Measurements from ENCODE around the gene ZCWPW1.

Gene ZCWPW1

GRCh38 chr7:100396421-100396982 lies 32.0 kb downstream of the ZCWPW1 start:
- H3K27me3 ChIP-seq (replicated peaks), result peaks cover 2% of the 10 kb centered on the region
- no peak overlapping the region for H3K27ac ChIP-seq
- no peak for TF ChIP-seq CTCF (IDR thresholded peaks at IDR 0.05; ENCODE audit: low read depth, low read length, missing control alignments)
- DNase-seq, result no peak
- no peak overlapping the region for H3K4me3 ChIP-seq (ENCODE audit: low read depth, low read length)
- in situ Hi-C loops (cut with HindIII; ENCODE audit: low pct_ligation_motif_present, low sequenced_read_pairs), result no loop called here
- no peaks in the 10 kb centered on the region for H3K36me3 ChIP-seq (replicated peaks)

GRCh38 chr7:100394077-100394476 lies 34.4 kb downstream of the ZCWPW1 start:
- no peak for TF ChIP-seq CTCF (IDR thresholded peaks at IDR 0.05; ENCODE audit: low read depth, low read length, missing control alignments)
- in situ Hi-C loops (cut with HindIII; ENCODE audit: low pct_ligation_motif_present, low sequenced_read_pairs), result no loop called here
- H3K27me3 ChIP-seq (replicated peaks), result peaks cover 7% of the 10 kb centered on the region

DNA sequence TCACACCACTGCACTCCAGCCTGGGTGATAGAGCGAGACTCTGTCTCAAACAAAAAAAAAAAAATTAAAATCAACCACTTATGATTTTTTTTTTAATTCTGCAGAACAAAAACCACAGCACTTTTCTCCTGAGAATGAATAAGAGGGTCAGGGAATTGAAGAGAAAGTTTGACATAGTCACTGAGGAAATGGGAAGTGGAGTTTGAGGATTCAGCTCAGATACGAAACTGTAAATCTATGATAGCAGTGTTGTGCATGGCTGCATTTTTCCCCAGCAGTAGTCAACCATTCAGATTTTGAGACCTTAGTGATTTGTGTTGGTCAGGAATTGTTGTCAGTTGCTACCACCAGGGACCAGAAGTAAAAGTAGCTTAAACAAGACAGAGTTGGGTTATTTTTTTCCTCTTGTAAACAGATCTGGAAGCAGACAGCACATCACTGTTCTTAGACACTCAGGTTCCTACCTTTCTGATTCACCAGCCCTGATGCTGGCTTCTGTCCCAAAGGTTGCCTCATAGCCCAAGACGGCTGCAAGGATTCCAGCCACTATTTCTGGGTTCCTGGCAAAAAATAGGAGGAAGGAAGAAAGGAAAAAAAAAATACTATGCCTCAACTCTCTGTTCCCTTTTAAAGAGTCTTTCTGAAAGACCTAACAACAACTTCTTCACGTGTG lies 35.1 kb downstream of the ZCWPW1 start:
- no peak for DNase-seq
- no peaks in the 10 kb centered on the region for H3K36me3 ChIP-seq (replicated peaks)
- H3K27me3 ChIP-seq (replicated peaks), result peaks cover 7% of the 10 kb centered on the region
- in situ Hi-C loops (cut with HindIII; ENCODE audit: low pct_ligation_motif_present, low sequenced_read_pairs), result no loop called here
- no peak overlapping the region for H3K27ac ChIP-seq
- H3K4me3 ChIP-seq (ENCODE audit: low read depth, low read length), result no peak overlapping the region
- TF ChIP-seq CTCF (IDR thresholded peaks at IDR 0.05; ENCODE audit: low read depth, low read length, missing control alignments), result no peak

More at GRCh38 chr7:100394077-100394476, 34.4 kb downstream of the ZCWPW1 start:
- no peaks in the 10 kb centered on the region for H3K36me3 ChIP-seq (replicated peaks)
- H3K27ac ChIP-seq, result no peak overlapping the region
- DNase-seq, result no peak
- H3K4me3 ChIP-seq (ENCODE audit: low read depth, low read length), result no peak overlapping the region

- no peak for TF ChIP-seq CTCF (IDR thresholded peaks at IDR 0.05; ENCODE audit: low read depth, low read length, missing control alignments)
- H3K36me3 ChIP-seq (replicated peaks), result no peaks in the 10 kb centered on the region
- no peak for DNase-seq
- no peak overlapping the region for H3K27ac ChIP-seq
- no peak overlapping the region for H3K4me3 ChIP-seq (ENCODE audit: low read depth, low read length)
- in situ Hi-C loops (cut with HindIII; ENCODE audit: low pct_ligation_motif_present, low sequenced_read_pairs), result no loop called here
- peaks cover 9% of the 10 kb centered on the region for H3K27me3 ChIP-seq (replicated peaks)
These were observed 38.1 kb downstream of the ZCWPW1 start for GRCh38 chr7:100390286-100391009.

- no peak for TF ChIP-seq CTCF (IDR thresholded peaks at IDR 0.05; ENCODE audit: low read depth, low read length, missing control alignments)
- Histone ChIP-seq H3K4me3 (ENCODE audit: low read depth, low read length) (no peak overlapping the region), H3K36me3 (replicated peaks) (no peaks in the 10 kb centered on the region), H3K27me3 (replicated peaks) (peaks cover 9% of the 10 kb centered on the region), H3K27ac (no peak overlapping the region)
- in situ Hi-C loops (cut with HindIII; ENCODE audit: low pct_ligation_motif_present, low sequenced_read_pairs), result no loop called here
- no peak for DNase-seq
These were observed 38.9 kb downstream of the ZCWPW1 start for GRCh38 chr7:100389437-100390088.

Data from brain microvascular endothelial cell (primary cell).